ENCODE results near the gene AGAP2.

Gene AGAP2

DNA sequence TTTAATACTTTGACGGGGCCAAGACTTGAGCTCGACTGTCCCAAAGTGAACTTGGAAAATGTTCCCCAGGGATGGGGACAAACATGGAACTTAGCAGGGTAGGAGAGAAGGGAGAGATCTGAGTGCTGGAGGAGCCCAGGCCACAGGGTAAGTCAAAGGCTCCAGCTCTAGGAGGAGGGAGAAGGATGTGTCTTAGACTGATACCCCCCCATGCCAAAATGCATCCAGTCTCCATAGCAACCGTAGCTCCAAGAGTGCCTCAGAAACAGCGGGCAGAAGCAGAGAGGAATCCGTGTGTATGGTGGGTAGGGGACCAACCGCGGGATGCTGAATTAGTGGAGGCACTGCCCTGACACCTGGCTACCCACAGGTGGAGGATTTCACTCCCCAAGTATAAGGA lies 845 bp upstream of the AGAP2 start:
- Histone ChIP-seq H3K27me3 (ENCODE audit: insufficient read depth, poor library complexity, severe bottlenecking) (peaks cover 53% of the 10 kb centered on the region), H3K36me3 (ENCODE audit: low read depth) (no peaks in the 10 kb centered on the region), H3K4me1 (ENCODE audit: insufficient read depth, poor library complexity, severe bottlenecking) (peaks cover 6% of the 10 kb centered on the region), H3K9me3 (ENCODE audit: severe bottlenecking) (no peaks in the 10 kb centered on the region), H3K27ac (ENCODE audit: poor library complexity, severe bottlenecking) (no peak overlapping the region), H3K4me3 (ENCODE audit: severe bottlenecking) (no peak overlapping the region)
- TF ChIP-seq, protein P1, sequence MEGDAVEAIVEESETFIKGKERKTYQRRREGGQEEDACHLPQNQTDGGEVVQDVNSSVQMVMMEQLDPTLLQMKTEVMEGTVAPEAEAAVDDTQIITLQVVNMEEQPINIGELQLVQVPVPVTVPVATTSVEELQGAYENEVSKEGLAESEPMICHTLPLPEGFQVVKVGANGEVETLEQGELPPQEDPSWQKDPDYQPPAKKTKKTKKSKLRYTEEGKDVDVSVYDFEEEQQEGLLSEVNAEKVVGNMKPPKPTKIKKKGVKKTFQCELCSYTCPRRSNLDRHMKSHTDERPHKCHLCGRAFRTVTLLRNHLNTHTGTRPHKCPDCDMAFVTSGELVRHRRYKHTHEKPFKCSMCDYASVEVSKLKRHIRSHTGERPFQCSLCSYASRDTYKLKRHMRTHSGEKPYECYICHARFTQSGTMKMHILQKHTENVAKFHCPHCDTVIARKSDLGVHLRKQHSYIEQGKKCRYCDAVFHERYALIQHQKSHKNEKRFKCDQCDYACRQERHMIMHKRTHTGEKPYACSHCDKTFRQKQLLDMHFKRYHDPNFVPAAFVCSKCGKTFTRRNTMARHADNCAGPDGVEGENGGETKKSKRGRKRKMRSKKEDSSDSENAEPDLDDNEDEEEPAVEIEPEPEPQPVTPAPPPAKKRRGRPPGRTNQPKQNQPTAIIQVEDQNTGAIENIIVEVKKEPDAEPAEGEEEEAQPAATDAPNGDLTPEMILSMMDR (IDR thresholded peaks at IDR 0.05; ENCODE audit: poor library complexity, severe bottlenecking), result no peak
- DNase-seq (ENCODE audit: low spot score), result no peak
- no peak for ATAC-seq (ENCODE audit: low read depth)

- H3K9me3 ChIP-seq (ENCODE audit: severe bottlenecking), result no peaks in the 10 kb centered on the region
- no peaks in the 10 kb centered on the region for H3K4me1 ChIP-seq (ENCODE audit: insufficient read depth, poor library complexity, severe bottlenecking)
- no peak overlapping the region for H3K27ac ChIP-seq (ENCODE audit: poor library complexity, severe bottlenecking)
- TF ChIP-seq, protein P1 (IDR thresholded peaks at IDR 0.05; ENCODE audit: poor library complexity, severe bottlenecking), result peak; percentile 29
- H3K27me3 ChIP-seq (ENCODE audit: insufficient read depth, poor library complexity, severe bottlenecking), result peaks cover 53% of the 10 kb centered on the region
- ATAC-seq (ENCODE audit: low read depth) (peak; percentile 8; the same call in 2 of the 3 replicates), DNase-seq (ENCODE audit: low spot score) (no peak)
- H3K4me3 ChIP-seq (ENCODE audit: severe bottlenecking), result peak overlapping the region; percentile 5
- no peaks in the 10 kb centered on the region for H3K36me3 ChIP-seq (ENCODE audit: low read depth)
These were observed 778 bp downstream of the AGAP2 start for GRCh38 chr12:57737467-57738460.

DNA sequence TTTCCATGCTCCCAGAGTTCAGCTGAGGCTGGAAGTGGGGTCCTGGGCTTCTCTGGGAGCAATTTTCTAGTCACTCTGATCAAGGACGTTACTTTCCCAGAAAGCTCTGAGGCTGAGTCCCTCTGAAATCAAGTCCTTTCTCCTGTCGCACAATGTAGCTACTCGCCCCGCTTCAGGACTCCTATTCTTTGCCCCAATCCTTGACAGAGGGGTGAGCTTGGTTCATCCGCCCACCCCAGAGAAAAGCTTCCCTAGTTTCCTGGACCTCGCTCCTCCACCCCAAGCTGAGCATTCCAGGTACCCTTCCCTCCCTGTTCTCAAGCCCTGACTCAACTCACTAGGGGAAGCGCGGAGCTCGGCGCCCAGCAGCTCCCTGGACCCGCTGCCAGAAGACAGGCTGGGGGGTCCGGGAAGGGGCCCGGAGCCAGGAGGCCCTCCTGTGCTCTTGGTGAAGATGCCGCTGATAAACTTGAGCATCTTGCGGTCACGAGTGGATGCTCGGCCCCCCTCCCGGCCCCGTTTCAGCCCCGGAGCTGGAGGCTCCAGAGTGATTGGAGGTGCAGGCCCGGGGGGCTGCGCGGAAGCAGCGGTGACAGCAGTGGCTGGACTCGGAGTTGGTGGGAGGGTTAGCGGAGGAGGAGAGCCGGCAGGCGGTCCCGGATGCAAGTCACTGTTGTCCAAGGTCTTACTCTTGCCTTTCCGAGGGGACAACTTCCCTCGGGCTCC lies 1.6 kb downstream of the AGAP2 start:
- H3K27me3 ChIP-seq (ENCODE audit: insufficient read depth, poor library complexity, severe bottlenecking), result peaks cover 53% of the 10 kb centered on the region
- no peaks in the 10 kb centered on the region for H3K4me1 ChIP-seq (ENCODE audit: insufficient read depth, poor library complexity, severe bottlenecking)
- no peaks in the 10 kb centered on the region for H3K9me3 ChIP-seq (ENCODE audit: severe bottlenecking)
- H3K27ac ChIP-seq (ENCODE audit: poor library complexity, severe bottlenecking), result no peak overlapping the region
- TF ChIP-seq, protein P1 (IDR thresholded peaks at IDR 0.05; ENCODE audit: poor library complexity, severe bottlenecking), result no peak
- H3K36me3 ChIP-seq (ENCODE audit: low read depth), result no peaks in the 10 kb centered on the region
- no peak overlapping the region for H3K4me3 ChIP-seq (ENCODE audit: severe bottlenecking)
- ATAC-seq (ENCODE audit: low read depth) (peak; percentile 15; the same call in 1 of the 3 replicates), DNase-seq (ENCODE audit: low spot score) (no peak)

GRCh38 chr12:57735952-57736740 lies 2.4 kb downstream of the AGAP2 start:
- TF ChIP-seq, protein P1 (IDR thresholded peaks at IDR 0.05; ENCODE audit: poor library complexity, severe bottlenecking), result peak; percentile 57
- Histone ChIP-seq H3K27me3 (ENCODE audit: insufficient read depth, poor library complexity, severe bottlenecking) (peaks cover 53% of the 10 kb centered on the region), H3K27ac (ENCODE audit: poor library complexity, severe bottlenecking) (no peak overlapping the region), H3K9me3 (ENCODE audit: severe bottlenecking) (no peaks in the 10 kb centered on the region), H3K4me3 (ENCODE audit: severe bottlenecking) (peak overlapping the region; percentile 18), H3K36me3 (ENCODE audit: low read depth) (no peaks in the 10 kb centered on the region), H3K4me1 (ENCODE audit: insufficient read depth, poor library complexity, severe bottlenecking) (no peaks in the 10 kb centered on the region)
- peak; percentile 68 for ATAC-seq (ENCODE audit: low read depth)
- DNase-seq (ENCODE audit: low spot score), result no peak
